Keratinocyte (primary cell): ENCODE results near the gene DPP10. TPM values are rescaled to one million over a fixed set of nuclear protein-coding genes. Genes with fewer than 3 reads are reported as not detected.

Experiments used
- DNase-seq: peaks from one replicate; pipeline ENCODE4 v3.0.0-alpha.2; 2011; ENCODE audit warnings: low read depth, missing footprints, low spot score
- FAIRE-seq: peaks from 2 replicates; lab custom pipeline; 2011; peaks lifted over from hg19 to GRCh38; lab: Jason Lieb, UNC
- H2AFZ ChIP-seq: 2 replicates; pipeline ENCODE4 v1.6.0; 2012; ENCODE audit warnings: low read length, control low read depth, inconsistent platforms; ENCODE audit not compliant: control insufficient read depth
- H3K27ac ChIP-seq: 2 replicates; pipeline ENCODE4 v1.5.1; 2011; ENCODE audit warnings: low read length; ENCODE audit not compliant: control insufficient read depth, insufficient read depth
- H3K27me3 ChIP-seq: 3 replicates; pipeline ENCODE4 v1.6.0; 2011; ENCODE audit warnings: low read length; ENCODE audit not compliant: control insufficient read depth, insufficient read depth; ENCODE audit errors: extremely low read depth
- H3K36me3 ChIP-seq, 2 experiments: 2 replicates in 1 of 2; 3 replicates in 1 of 2; pipeline ENCODE4 v1.5.1; 2011; ENCODE audit warnings: low read length in 2 of 2, mild to moderate bottlenecking in 1 of 2; ENCODE audit not compliant: control insufficient read depth in 2 of 2, insufficient read depth in 2 of 2; ENCODE audit errors: extremely low read depth in 1 of 2
- H3K4me1 ChIP-seq: 3 replicates; pipeline ENCODE4 v1.5.1; 2011; ENCODE audit warnings: low read length; ENCODE audit not compliant: control insufficient read depth, insufficient read depth; ENCODE audit errors: extremely low read depth
- H3K4me2 ChIP-seq: 3 replicates; pipeline ENCODE4 v1.6.0; 2011; ENCODE audit warnings: low read depth, low read length; ENCODE audit not compliant: control insufficient read depth, insufficient read depth; ENCODE audit errors: extremely low read depth
- H3K4me3 ChIP-seq, 3 experiments: fragments of 200-600 bp in 1 of 3; sonication (generic) in 1 of 3; 2 replicates in 2 of 3; 3 replicates in 1 of 3; pipeline ENCODE4 v1.5.1; 2011 to 2016; ENCODE audit warnings: low read length in 3 of 3, mild to moderate bottlenecking in 3 of 3, control low read depth in 2 of 3, inconsistent platforms in 1 of 3, low read depth in 1 of 3, mixed read lengths in 1 of 3, mixed run types in 1 of 3, moderate library complexity in 1 of 3; ENCODE audit not compliant: control insufficient read depth in 2 of 3, insufficient read depth in 2 of 3; ENCODE audit errors: extremely low read depth in 1 of 3
- H3K79me2 ChIP-seq: 2 replicates; pipeline ENCODE4 v1.6.0; 2012; ENCODE audit warnings: low read length; ENCODE audit not compliant: control insufficient read depth, insufficient read depth
- H3K9ac ChIP-seq: 3 replicates; pipeline ENCODE4 v1.6.0; 2011; ENCODE audit warnings: low read length; ENCODE audit not compliant: control insufficient read depth, insufficient read depth; ENCODE audit errors: extremely low read depth
- H3K9me1 ChIP-seq: 3 replicates; pipeline ENCODE4 v1.6.0; 2011; ENCODE audit warnings: low read length; ENCODE audit not compliant: control insufficient read depth, insufficient read depth; ENCODE audit errors: extremely low read depth
- H3K9me3 ChIP-seq: 2 replicates; pipeline ENCODE4 v1.5.1; 2012; ENCODE audit warnings: low read depth, low read length; ENCODE audit not compliant: control insufficient read depth
- H4K20me1 ChIP-seq: 3 replicates; pipeline ENCODE4 v1.6.0; 2011; ENCODE audit warnings: low read length; ENCODE audit not compliant: control insufficient read depth, insufficient read depth; ENCODE audit errors: extremely low read depth
- EZH2 ChIP-seq: IDR thresholded peaks from one replicate; pipeline ENCODE4 v1.6.1; 2012; ENCODE audit warnings: inconsistent platforms, mild to moderate bottlenecking, low read length, moderate library complexity
- dilution Hi-C: fragments of 300-500 bp; cut with MboI; formaldehyde crosslinking; loops from one replicate; pipeline ENCODE4 v1.7.0; 2020; ENCODE audit warnings: low sequenced_read_pairs; ENCODE audit not compliant: extremely low pct_ligation_motif_present
- polyA plus RNA-seq, 5 experiments: library from polyadenylated mRNA; depleted of rRNA in 3 of 5; stranded (reverse) in 3 of 5; stranded (forward) in 1 of 5; unstranded in 1 of 5; fragments of >200 nt; gene quantifications; 1 replicate in 1 of 5; 2 replicates in 3 of 5; 3 replicates in 1 of 5; pipeline versions ENCODE4 v1.2.1 to v1.2.3, GENCODE V29; 2011 to 2012; ENCODE audit warnings: missing spikeins in 2 of 5, low read depth in 1 of 5, low replicate concordance in 1 of 5
- TF ChIP-seq, protein P1 (sequence below), 3 experiments: IDR thresholded peaks in 1 of 3; conservative IDR thresholded peaks in 1 of 3; optimal IDR thresholded peaks in 1 of 3; 2 replicates in 2 of 3; 3 replicates in 1 of 3; pipeline versions ENCODE3 to v1.5.1; 2011; ENCODE audit warnings: low read length in 3 of 3, mild to moderate bottlenecking in 3 of 3, moderate library complexity in 2 of 3, control low read depth in 1 of 3, inconsistent platforms in 1 of 3; ENCODE audit not compliant: insufficient read depth in 2 of 3; ENCODE audit errors: extremely low read depth in 1 of 3

The DPP10 gene
- polyA plus RNA-seq, 1 donor (not counting 4 experiments of a cell fraction or from before 2014, with no cell fraction given) = not detected

- Histone ChIP-seq H3K9me1 (no peaks in the 10 kb centered on the region), H3K4me2 (no peak overlapping the region), H3K9ac (no peak overlapping the region), H3K36me3 (no peaks in the 10 kb centered on the region), H3K27ac (no peak overlapping the region), H4K20me1 (no peaks in the 10 kb centered on the region), H3K27me3 (no peaks in the 10 kb centered on the region), H3K79me2 (no peaks in the 10 kb centered on the region), H3K4me1 (no peaks in the 10 kb centered on the region), H2AFZ (no peak overlapping the region), H3K4me3 (no peak overlapping the region), H3K9me3 (no peaks in the 10 kb centered on the region)
- FAIRE-seq = no peak
- TF ChIP-seq, protein P1, sequence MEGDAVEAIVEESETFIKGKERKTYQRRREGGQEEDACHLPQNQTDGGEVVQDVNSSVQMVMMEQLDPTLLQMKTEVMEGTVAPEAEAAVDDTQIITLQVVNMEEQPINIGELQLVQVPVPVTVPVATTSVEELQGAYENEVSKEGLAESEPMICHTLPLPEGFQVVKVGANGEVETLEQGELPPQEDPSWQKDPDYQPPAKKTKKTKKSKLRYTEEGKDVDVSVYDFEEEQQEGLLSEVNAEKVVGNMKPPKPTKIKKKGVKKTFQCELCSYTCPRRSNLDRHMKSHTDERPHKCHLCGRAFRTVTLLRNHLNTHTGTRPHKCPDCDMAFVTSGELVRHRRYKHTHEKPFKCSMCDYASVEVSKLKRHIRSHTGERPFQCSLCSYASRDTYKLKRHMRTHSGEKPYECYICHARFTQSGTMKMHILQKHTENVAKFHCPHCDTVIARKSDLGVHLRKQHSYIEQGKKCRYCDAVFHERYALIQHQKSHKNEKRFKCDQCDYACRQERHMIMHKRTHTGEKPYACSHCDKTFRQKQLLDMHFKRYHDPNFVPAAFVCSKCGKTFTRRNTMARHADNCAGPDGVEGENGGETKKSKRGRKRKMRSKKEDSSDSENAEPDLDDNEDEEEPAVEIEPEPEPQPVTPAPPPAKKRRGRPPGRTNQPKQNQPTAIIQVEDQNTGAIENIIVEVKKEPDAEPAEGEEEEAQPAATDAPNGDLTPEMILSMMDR (optimal IDR thresholded peaks at IDR 0.05 in 1 of 3, IDR thresholded peaks at IDR 0.05 in 1 of 3, conservative IDR thresholded peaks at IDR 0.05 in 1 of 3; ENCODE audit: extremely low read depth in 1 of 3, insufficient read depth in 2 of 3, low read length in 3 of 3) = no peak
- no peak for TF ChIP-seq EZH2
- DNase-seq = no peak
- dilution Hi-C loops = no loop called here
These were observed 135.2 kb downstream of the DPP10 start for GRCh38 chr2:114577657-114578056.

DNA sequence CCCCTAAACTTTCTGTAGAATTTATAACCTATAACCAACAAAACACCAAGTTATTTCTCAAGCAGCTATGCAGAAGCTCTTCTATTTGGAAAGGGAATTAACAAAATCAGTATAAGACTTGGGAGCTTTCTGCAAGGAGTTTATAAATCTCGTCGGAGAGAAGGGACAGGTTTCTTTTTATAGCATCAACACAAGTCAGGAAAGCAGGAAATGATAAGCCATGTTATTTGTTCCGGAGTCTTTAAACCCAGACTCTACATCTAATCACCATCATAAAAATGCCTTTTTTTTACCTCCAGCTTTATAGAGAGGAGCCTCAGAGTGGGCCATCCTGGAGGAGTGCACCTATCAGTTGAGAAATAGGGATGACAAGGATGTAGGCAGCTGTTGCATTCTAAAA lies 137.1 kb downstream of the DPP10 start:
- H3K4me3 ChIP-seq = no peak overlapping the region
- no peak overlapping the region for H3K9ac ChIP-seq
- dilution Hi-C loops = no loop called here
- H3K9me1 ChIP-seq = no peaks in the 10 kb centered on the region
- no peaks in the 10 kb centered on the region for H3K79me2 ChIP-seq
- no peak overlapping the region for H3K4me2 ChIP-seq
- H3K36me3 ChIP-seq = no peaks in the 10 kb centered on the region
- no peak overlapping the region for H3K27ac ChIP-seq
- FAIRE-seq (no peak), DNase-seq (no peak)
- no peaks in the 10 kb centered on the region for H3K4me1 ChIP-seq
- no peaks in the 10 kb centered on the region for H4K20me1 ChIP-seq
- TF ChIP-seq, protein P1 (optimal IDR thresholded peaks at IDR 0.05 in 1 of 3, IDR thresholded peaks at IDR 0.05 in 1 of 3, conservative IDR thresholded peaks at IDR 0.05 in 1 of 3; ENCODE audit: extremely low read depth in 1 of 3, insufficient read depth in 2 of 3, low read length in 3 of 3) = no peak
- TF ChIP-seq EZH2 = no peak
- no peaks in the 10 kb centered on the region for H3K9me3 ChIP-seq
- H3K27me3 ChIP-seq = no peaks in the 10 kb centered on the region
- no peak overlapping the region for H2AFZ ChIP-seq
